HCT116 (cell line): ENCODE data around the gene PTGS1. TPM values are rescaled to one million over a fixed set of nuclear protein-coding genes. Genes with fewer than 3 reads are reported as not detected.

Source experiments
- ATAC-seq: fragments of 200-7000 bp; cut with Tn5 transposase; 2 replicates; pipeline ENCODE4 v1.9.1; 2020; ENCODE audit warnings: mild to moderate bottlenecking, moderate library complexity
- BruUV-seq: library from RNA; stranded (reverse); fragments of 400-500 nt; replicated peaks from 2 replicates; lab custom pipeline; 2021; lab: Mats Ljungman, UMichigan
- CTCF ChIA-PET: fragments of 300-600 bp; sonication (Branson Sonifier 250); formaldehyde crosslinking; loops from one replicate; lab custom pipeline; 2021; ENCODE audit warnings: antibody characterized with exemption; lab: Charles Lee
- POLR2A ChIA-PET: fragments of 300-600, 350-600 bp; sonication (Branson Sonifier 250); formaldehyde crosslinking; loops from one replicate; lab custom pipeline; 2021; ENCODE audit warnings: antibody characterized with exemption; lab: Charles Lee
- RAD21 ChIA-PET, 2 experiments: fragments of 300-600 bp; sonication (Branson Sonifier 250); formaldehyde crosslinking; loops; one replicate each; lab custom pipeline; 2023; ENCODE audit warnings: low total read pairs in 2 of 2; ENCODE audit not compliant: uncharacterized antibody in 2 of 2, unreplicated experiment in 2 of 2, low non-redundant PET in 1 of 2; lab: Charles Lee
- DNase-seq: peaks from one replicate; pipeline ENCODE4 v3.0.0-alpha.2; 2010; ENCODE audit warnings: low read depth, low spot score
- H2AFZ ChIP-seq: fragments of 200-600 bp; shearing (Covaris generic), sonication (generic); 2 replicates; pipeline ENCODE4 v1.6.1; 2017; ENCODE audit warnings: low read depth, mixed run types, mixed read lengths, antibody characterized with exemption, low read length; ENCODE audit not compliant: poor library complexity, severe bottlenecking
- H3K27ac ChIP-seq: 2 replicates; pipeline ENCODE4 v1.5.1; 2012; ENCODE audit warnings: low read depth, low read length
- H3K27me3 ChIP-seq: fragments of 200-600 bp; sonication (generic); 2 replicates; pipeline ENCODE4 v1.6.1; 2016; ENCODE audit warnings: mixed run types, low read length, mixed read lengths; ENCODE audit not compliant: insufficient read depth
- H3K36me3 ChIP-seq, 2 experiments: fragments of 200-500 bp in 1 of 2; fragments of 200-600 bp in 1 of 2; sonication (Bioruptor generic) in 1 of 2; sonication (generic) in 1 of 2; 2 replicates each; pipeline versions ENCODE4 v1.5.1 to v1.6.1; 2014 to 2016; ENCODE audit warnings: low read length in 2 of 2, inconsistent platforms in 1 of 2, mixed read lengths in 1 of 2, mixed run types in 1 of 2; ENCODE audit not compliant: insufficient read depth in 2 of 2, control insufficient read depth in 1 of 2
- H3K4me1 ChIP-seq, 2 experiments: fragments of 200-600 bp in 1 of 2; sonication (generic) in 1 of 2; 2 replicates each; pipeline versions ENCODE4 v1.5.1 to v1.6.1; 2012 to 2017; ENCODE audit warnings: low read length in 2 of 2, inconsistent platforms in 1 of 2, mild to moderate bottlenecking in 1 of 2, mixed read lengths in 1 of 2, mixed run types in 1 of 2, moderate library complexity in 1 of 2; ENCODE audit not compliant: insufficient read depth in 2 of 2, control insufficient read depth in 1 of 2
- H3K4me2 ChIP-seq: fragments of 200-600 bp; sonication (generic); 2 replicates; pipeline ENCODE4 v1.6.1; 2017; ENCODE audit warnings: mixed run types, low read length, mixed read lengths
- H3K4me3 ChIP-seq, 2 experiments: fragments of 200-600 bp in 1 of 2; sonication (generic) in 1 of 2; replicated peaks in 1 of 2; 2 replicates each; pipeline ENCODE4 v1.5.1; 2011 to 2016; ENCODE audit warnings: low read length in 2 of 2, control low read depth in 1 of 2, low read depth in 1 of 2, mild to moderate bottlenecking in 1 of 2, mixed read lengths in 1 of 2, mixed run types in 1 of 2
- H3K79me2 ChIP-seq: fragments of 200-600 bp; sonication (generic); 2 replicates; pipeline ENCODE4 v1.6.1; 2017; ENCODE audit warnings: mild to moderate bottlenecking, mixed run types, low read length, moderate library complexity, mixed read lengths; ENCODE audit not compliant: insufficient read depth
- H3K9ac ChIP-seq: fragments of 200-600 bp; sonication (generic); 2 replicates; pipeline ENCODE4 v1.6.1; 2016; ENCODE audit warnings: low read length, mixed read lengths
- H3K9me2 ChIP-seq: fragments of 200-600 bp; sonication (generic), shearing (Covaris generic); 2 replicates; pipeline ENCODE4 v1.6.1; 2017; ENCODE audit warnings: mixed run types, mild to moderate bottlenecking, moderate library complexity; ENCODE audit not compliant: insufficient read depth
- H3K9me3 ChIP-seq, 2 experiments: fragments of 200-500 bp in 1 of 2; fragments of 200-600 bp in 1 of 2; sonication (Bioruptor generic) in 1 of 2; sonication (generic) in 1 of 2; 2 replicates each; pipeline ENCODE4 v1.6.1; 2014 to 2017; ENCODE audit warnings: low read length in 2 of 2, mixed read lengths in 2 of 2, inconsistent platforms in 1 of 2, low read depth in 1 of 2, mild to moderate bottlenecking in 1 of 2, mixed run types in 1 of 2, moderate library complexity in 1 of 2; ENCODE audit not compliant: control insufficient read depth in 1 of 2, insufficient read depth in 1 of 2
- H4K20me1 ChIP-seq: fragments of 200-600 bp; sonication (generic), shearing (Covaris generic); 2 replicates; pipeline ENCODE4 v1.6.1; 2017; ENCODE audit warnings: mixed run types, mild to moderate bottlenecking, moderate library complexity; ENCODE audit not compliant: insufficient read depth
- CBX3 ChIP-seq: IDR thresholded peaks from 2 replicates; pipeline ENCODE4 v1.6.1; 2012; ENCODE audit warnings: low read depth
- CEBPB ChIP-seq: IDR thresholded peaks from 2 replicates; pipeline ENCODE4 v1.6.1; 2012; ENCODE audit warnings: low read depth
- CTCF ChIP-seq, 3 experiments: fragments of 200-600 bp in 1 of 3; sonication (generic) in 1 of 3; IDR thresholded peaks in 2 of 3; conservative IDR thresholded peaks in 1 of 3; 2 replicates each; pipeline ENCODE4 v1.5.1; 2012 to 2017; ENCODE audit warnings: low read depth in 2 of 3, low read length in 2 of 3, antibody characterized with exemption in 1 of 3, borderline replicate concordance in 1 of 3, control low read depth in 1 of 3, mild to moderate bottlenecking in 1 of 3, mixed read lengths in 1 of 3, mixed run types in 1 of 3, moderate library complexity in 1 of 3; ENCODE audit not compliant: insufficient read depth in 1 of 3
- ELF1 ChIP-seq: IDR thresholded peaks from 2 replicates; pipeline ENCODE4 v1.6.1; 2012; ENCODE audit warnings: low read depth, borderline replicate concordance
- EZH2 ChIP-seq: fragments of 200-600 bp; sonication (generic); IDR thresholded peaks from 2 replicates; pipeline ENCODE4 v1.6.1; 2017; ENCODE audit warnings: antibody characterized with exemption, mixed run types
- FOSL1 ChIP-seq: IDR thresholded peaks from 2 replicates; pipeline ENCODE4 v1.6.1; 2012; ENCODE audit warnings: low read depth
- JUND ChIP-seq: IDR thresholded peaks from 2 replicates; pipeline ENCODE4 v1.6.1; 2012
- MAX ChIP-seq: IDR thresholded peaks from 2 replicates; pipeline ENCODE4 v1.6.1; 2012
- POLR2A ChIP-seq: IDR thresholded peaks from 2 replicates; pipeline ENCODE4 v1.7.0; 2011; ENCODE audit warnings: borderline replicate concordance; ENCODE audit not compliant: insufficient read depth, insufficient read length; ENCODE audit errors: extremely low read depth
- POLR2AphosphoS5 ChIP-seq: IDR thresholded peaks from 2 replicates; pipeline ENCODE4 v1.6.1; 2011; ENCODE audit warnings: mild to moderate bottlenecking, low read depth, low read length, moderate library complexity
- RAD21 ChIP-seq: IDR thresholded peaks from 2 replicates; pipeline ENCODE4 v1.6.1; 2012; ENCODE audit warnings: low read depth, mild to moderate bottlenecking
- SIN3A ChIP-seq: IDR thresholded peaks from 2 replicates; pipeline ENCODE4 v1.6.1; 2012; ENCODE audit warnings: low read depth
- SRF ChIP-seq: IDR thresholded peaks from 2 replicates; pipeline ENCODE4 v1.6.1; 2012; ENCODE audit warnings: low read depth
- TCF7L2 ChIP-seq: IDR thresholded peaks from 2 replicates; pipeline ENCODE4 v1.7.0; 2011; ENCODE audit warnings: borderline replicate concordance, inconsistent platforms; ENCODE audit not compliant: insufficient read depth, insufficient read length; ENCODE audit errors: extremely low read depth
- YY1 ChIP-seq: IDR thresholded peaks from 2 replicates; pipeline ENCODE4 v1.6.1; 2011; ENCODE audit warnings: low read length, low read depth, moderate library complexity, mild to moderate bottlenecking; ENCODE audit not compliant: insufficient replicate concordance; ENCODE audit errors: extremely low read depth
- ZBTB33 ChIP-seq: IDR thresholded peaks from 2 replicates; pipeline ENCODE4 v1.6.1; 2011; ENCODE audit warnings: mild to moderate bottlenecking, low read length, moderate library complexity; ENCODE audit not compliant: insufficient replicate concordance; ENCODE audit errors: extremely low read depth
- ZFX ChIP-seq: fragments of 450-650 bp; IDR thresholded peaks from 2 replicates; pipeline ENCODE4 v1.6.1; 2017
- intact Hi-C: fragments of 100-400 bp; cut with micrococcal nuclease; formaldehyde crosslinking; loops from 2 replicates; pipeline ENCODE4 v1.10.0; 2022
- total RNA-seq: library from RNA; stranded (reverse); gene quantifications from one replicate; pipeline ENCODE4 v1.2.1, GENCODE V29; 2021; ENCODE audit not compliant: unreplicated experiment

PTGS1 gene
- total RNA-seq, 1 experiment from 2014 or later, result 3.5 TPM

DNA sequence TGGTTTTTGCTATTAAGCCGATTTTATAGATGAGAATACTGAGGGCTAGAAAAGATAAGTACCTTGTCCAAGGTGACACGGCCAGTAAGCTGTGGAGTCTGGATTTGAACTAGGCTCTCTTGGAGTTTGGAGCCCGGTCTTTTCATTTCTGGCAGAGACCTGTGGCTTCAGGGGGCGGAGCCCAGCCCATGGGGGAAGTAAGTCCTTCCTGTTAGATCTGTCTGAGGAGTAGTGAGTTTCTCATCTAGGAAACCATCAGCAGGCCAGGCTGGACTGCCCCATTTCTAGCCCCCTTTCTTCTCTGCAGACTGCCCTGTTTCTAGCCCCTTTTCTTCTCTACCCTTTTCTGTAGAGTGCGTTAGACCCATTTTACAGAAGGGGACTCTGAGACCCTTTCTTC lies 521 bp upstream of the PTGS1 start:
- no peak for TF ChIP-seq FOSL1
- TF ChIP-seq TCF7L2, result no peak
- TF ChIP-seq RAD21, result no peak
- TF ChIP-seq SRF, result no peak
- TF ChIP-seq CEBPB, result no peak
- TF ChIP-seq SIN3A, result no peak
- TF ChIP-seq MAX, result no peak
- TF ChIP-seq ZBTB33, result no peak
- TF ChIP-seq YY1, result no peak
- no peak for TF ChIP-seq CBX3
- TF ChIP-seq EZH2, result no peak
- no peak for TF ChIP-seq POLR2AphosphoS5
- no peak for TF ChIP-seq CTCF (IDR thresholded peaks at IDR 0.05 in 2 of 3, conservative IDR thresholded peaks at IDR 0.05 in 1 of 3; ENCODE audit: borderline replicate concordance in 1 of 3, insufficient read depth in 1 of 3, low read depth in 2 of 3, low read length in 2 of 3)
- TF ChIP-seq POLR2A, result no peak
- TF ChIP-seq ELF1, result no peak
- no peak for TF ChIP-seq JUND
- TF ChIP-seq ZFX, result no peak
- no peak overlapping the region for H3K27ac ChIP-seq
- no TSS peak for BruUV-seq
- H3K9me2 ChIP-seq, result no peaks in the 10 kb centered on the region
- intact Hi-C loops, result no loop called here
- no peaks in the 10 kb centered on the region for H3K79me2 ChIP-seq
- H3K9me3 ChIP-seq, result no peaks in the 10 kb centered on the region
- H3K36me3 ChIP-seq, result no peaks in the 10 kb centered on the region
- peak overlapping the region; percentile 91 for H2AFZ ChIP-seq
- H3K27me3 ChIP-seq, result no peaks in the 10 kb centered on the region
- POLR2A ChIA-PET, result no interaction called here
- RAD21 ChIA-PET, result no interaction called here
- CTCF ChIA-PET, result interaction anchor here (0.6 to 1.0 kb wide), 2 partner anchors 19 to 245 kb away, joined by 3 to 4 read pairs; no protein-coding TSS in a partner anchor
- ATAC-seq, result no peak; the same call in 1 of the 2 replicates
- no peak overlapping the region for H3K9ac ChIP-seq
- H3K4me3 ChIP-seq, result peak overlapping the region; percentile 40 to 55; a peak in 3 of 4 replicates
- H3K4me1 ChIP-seq, result peaks cover 3 to 33% of the 10 kb centered on the region in 2 experiments; a peak in 3 of 4 replicates
- H4K20me1 ChIP-seq, result no peaks in the 10 kb centered on the region
- DNase-seq, result no peak
- H3K4me2 ChIP-seq, result peak overlapping the region; percentile 71
